GM12878 (cell line): ENCODE measurements around the gene GGT5.

ENCODE experiments used
- ASH2L ChIP-seq: fragments of 300-600, 200-600 bp; sonication (generic); IDR thresholded peaks from 2 replicates; pipeline ENCODE4 v1.6.1; 2017; ENCODE audit warnings: low read depth, mild to moderate bottlenecking, borderline replicate concordance
- CHD2 ChIP-seq: IDR thresholded peaks from 2 replicates; pipeline ENCODE4 v1.6.1; 2011; ENCODE audit warnings: low read depth, low read length, improper control_type of control experiment, borderline replicate concordance
- MTA3 ChIP-seq: IDR thresholded peaks from 2 replicates; pipeline ENCODE4 v1.6.1; 2012; ENCODE audit warnings: low read length, inconsistent platforms, borderline replicate concordance
- RCOR1 ChIP-seq: conservative IDR thresholded peaks from 2 replicates; pipeline ENCODE4 v1.6.1; 2012; ENCODE audit warnings: low read depth, low read length, improper control_type of control experiment
- RFX5 ChIP-seq: IDR thresholded peaks from 2 replicates; pipeline ENCODE4 v1.6.1; 2011; ENCODE audit warnings: low read depth, low read length, improper control_type of control experiment
- TF ChIP-seq, protein P1 (sequence below), 3 experiments: IDR thresholded peaks in 2 of 3; conservative IDR thresholded peaks in 1 of 3; 2 replicates each; pipeline ENCODE4 v1.5.1; 2011; ENCODE audit warnings: low read depth in 3 of 3, low read length in 3 of 3, mild to moderate bottlenecking in 3 of 3, control low read depth in 2 of 3, moderate library complexity in 2 of 3, inconsistent platforms in 1 of 3, mixed read lengths in 1 of 3; ENCODE audit not compliant: control insufficient read depth in 2 of 3, insufficient read depth in 1 of 3; ENCODE audit errors: extremely low read depth in 1 of 3
- TF ChIP-seq, protein P2 (sequence below): IDR thresholded peaks from 2 replicates; pipeline ENCODE4 v1.6.1; 2012; ENCODE audit warnings: low read depth, low read length, improper control_type of control experiment
- TF ChIP-seq, protein P3 (sequence below): IDR thresholded peaks from 2 replicates; pipeline ENCODE4 v1.6.1; 2012; ENCODE audit warnings: low read depth, low read length, improper control_type of control experiment

DNA sequence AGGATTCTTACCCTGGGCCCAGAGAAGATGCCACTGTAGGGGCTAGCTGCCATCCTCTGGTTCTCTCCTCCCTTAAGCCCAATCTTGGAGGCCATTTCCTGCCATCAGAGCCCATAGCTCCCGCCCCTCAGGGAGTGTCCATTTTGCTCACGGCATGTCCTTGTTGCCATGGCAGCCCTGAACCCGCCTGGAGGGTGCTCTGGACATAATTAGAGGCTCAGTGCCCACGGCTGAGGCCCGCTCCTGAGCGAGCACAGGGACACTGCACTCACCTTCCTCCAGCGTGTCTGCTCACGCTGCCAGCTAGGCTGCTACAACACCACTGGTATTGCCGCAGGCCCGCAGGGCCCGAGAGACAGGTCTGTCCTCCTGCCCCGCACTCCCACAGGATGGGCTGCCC, 74.7 kb downstream of the GGT5 start:
- TF ChIP-seq, protein P1, sequence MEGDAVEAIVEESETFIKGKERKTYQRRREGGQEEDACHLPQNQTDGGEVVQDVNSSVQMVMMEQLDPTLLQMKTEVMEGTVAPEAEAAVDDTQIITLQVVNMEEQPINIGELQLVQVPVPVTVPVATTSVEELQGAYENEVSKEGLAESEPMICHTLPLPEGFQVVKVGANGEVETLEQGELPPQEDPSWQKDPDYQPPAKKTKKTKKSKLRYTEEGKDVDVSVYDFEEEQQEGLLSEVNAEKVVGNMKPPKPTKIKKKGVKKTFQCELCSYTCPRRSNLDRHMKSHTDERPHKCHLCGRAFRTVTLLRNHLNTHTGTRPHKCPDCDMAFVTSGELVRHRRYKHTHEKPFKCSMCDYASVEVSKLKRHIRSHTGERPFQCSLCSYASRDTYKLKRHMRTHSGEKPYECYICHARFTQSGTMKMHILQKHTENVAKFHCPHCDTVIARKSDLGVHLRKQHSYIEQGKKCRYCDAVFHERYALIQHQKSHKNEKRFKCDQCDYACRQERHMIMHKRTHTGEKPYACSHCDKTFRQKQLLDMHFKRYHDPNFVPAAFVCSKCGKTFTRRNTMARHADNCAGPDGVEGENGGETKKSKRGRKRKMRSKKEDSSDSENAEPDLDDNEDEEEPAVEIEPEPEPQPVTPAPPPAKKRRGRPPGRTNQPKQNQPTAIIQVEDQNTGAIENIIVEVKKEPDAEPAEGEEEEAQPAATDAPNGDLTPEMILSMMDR (IDR thresholded peaks at IDR 0.05 in 2 of 3, conservative IDR thresholded peaks at IDR 0.05 in 1 of 3; ENCODE audit: control insufficient read depth in 2 of 3, extremely low read depth in 1 of 3, insufficient read depth in 1 of 3, low read depth in 3 of 3, low read length in 3 of 3): no peak
- TF ChIP-seq ASH2L (no peak), MTA3 (no peak), RFX5 (no peak), CHD2 (no peak), RCOR1 (no peak)
- TF ChIP-seq, protein P2, sequence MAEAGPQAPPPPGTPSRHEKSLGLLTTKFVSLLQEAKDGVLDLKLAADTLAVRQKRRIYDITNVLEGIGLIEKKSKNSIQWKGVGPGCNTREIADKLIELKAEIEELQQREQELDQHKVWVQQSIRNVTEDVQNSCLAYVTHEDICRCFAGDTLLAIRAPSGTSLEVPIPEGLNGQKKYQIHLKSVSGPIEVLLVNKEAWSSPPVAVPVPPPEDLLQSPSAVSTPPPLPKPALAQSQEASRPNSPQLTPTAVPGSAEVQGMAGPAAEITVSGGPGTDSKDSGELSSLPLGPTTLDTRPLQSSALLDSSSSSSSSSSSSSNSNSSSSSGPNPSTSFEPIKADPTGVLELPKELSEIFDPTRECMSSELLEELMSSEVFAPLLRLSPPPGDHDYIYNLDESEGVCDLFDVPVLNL: no peak
- TF ChIP-seq, protein P3, sequence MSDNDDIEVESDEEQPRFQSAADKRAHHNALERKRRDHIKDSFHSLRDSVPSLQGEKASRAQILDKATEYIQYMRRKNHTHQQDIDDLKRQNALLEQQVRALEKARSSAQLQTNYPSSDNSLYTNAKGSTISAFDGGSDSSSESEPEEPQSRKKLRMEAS: no peak
